ENCODE results near the gene CSRNP3.

GRCh38 chr2:165674780-165675179 lies 205.3 kb downstream of the CSRNP3 start:
- TF ChIP-seq KDM5A (IDR thresholded peaks at IDR 0.05) (no peak), KDM1A (IDR thresholded peaks at IDR 0.05; ENCODE audit: low read depth) (no peak), CTCF (IDR thresholded peaks at IDR 0.05) (no peak), POLR2A (IDR thresholded peaks at IDR 0.05; ENCODE audit: low read length) (no peak), ZC3H11A (IDR thresholded peaks at IDR 0.05) (no peak), EP300 (IDR thresholded peaks at IDR 0.05) (no peak), CHD4 (IDR thresholded peaks at IDR 0.05; ENCODE audit: borderline replicate concordance) (no peak), POLR2AphosphoS2 (conservative IDR thresholded peaks at IDR 0.05; ENCODE audit: low read length) (no peak), BHLHE40 (IDR thresholded peaks at IDR 0.05; ENCODE audit: low read depth, low read length) (no peak), RFX5 (IDR thresholded peaks at IDR 0.05) (no peak), CEBPB (IDR thresholded peaks at IDR 0.05) (no peak), MAFK (IDR thresholded peaks at IDR 0.05; ENCODE audit: partially characterized antibody) (no peak), CBX8 (IDR thresholded peaks at IDR 0.05) (no peak), EHF (CRISPR knock-in tag; IDR thresholded peaks at IDR 0.05) (no peak)
